NCI-H2196 (cell line): ENCODE results near the gene PID1.

Experiments
- DNase-seq: peaks from one replicate; lab custom pipeline; 2025; ENCODE audit not compliant: unreplicated experiment; lab: John Stamatoyannopoulos, UW

The PID1 gene

GRCh38 chr2:229270551-229271410, at the start of gene PID1:
Gene PID1, minus strand, starts transcription at chr2:229271287. Its CDS starts 244 bp downstream, at chr2:229271043.
- DNase-seq: peak; percentile 38

- no peak for DNase-seq
These were observed 48.5 kb upstream of the PID1 start for GRCh38 chr2:229319558-229319957.

GRCh38 chr2:229314117-229314516, 43.0 kb upstream of the PID1 start:
- DNase-seq: no peak

- DNase-seq: no peak
These were observed 42.5 kb upstream of the PID1 start for GRCh38 chr2:229313591-229313990.

GRCh38 chr2:229301237-229301636, 30.1 kb upstream of the PID1 start:
- DNase-seq: no peak

- no peak for DNase-seq
These were observed 29.7 kb upstream of the PID1 start for GRCh38 chr2:229300790-229301189.

GRCh38 chr2:229300371-229300770, 29.3 kb upstream of the PID1 start:
- DNase-seq: no peak

GRCh38 chr2:229297247-229297646, 26.2 kb upstream of the PID1 start:
- DNase-seq: no peak

- DNase-seq: no peak
These were observed 25.4 kb upstream of the PID1 start for GRCh38 chr2:229296536-229296935.

- DNase-seq: no peak
These were observed 24.9 kb upstream of the PID1 start for GRCh38 chr2:229296016-229296415.

- no peak for DNase-seq
These were observed 16.7 kb upstream of the PID1 start for GRCh38 chr2:229287823-229288222.

- DNase-seq: no peak
These were observed 11.9 kb upstream of the PID1 start for GRCh38 chr2:229282758-229283546.

GRCh38 chr2:229279516-229279915, 8.4 kb upstream of the PID1 start:
- DNase-seq: no peak

GRCh38 chr2:229275506-229275905, 4.4 kb upstream of the PID1 start:
- DNase-seq: no peak

GRCh38 chr2:229273723-229274338, 2.7 kb upstream of the PID1 start:
- peak; percentile 76 for DNase-seq

GRCh38 chr2:229273006-229273722, 2.1 kb upstream of the PID1 start:
- DNase-seq: no peak

- no peak for DNase-seq
These were observed 1.1 kb downstream of the PID1 start for GRCh38 chr2:229269941-229270340.

GRCh38 chr2:229269146-229269545, 1.9 kb downstream of the PID1 start:
- no peak for DNase-seq

GRCh38 chr2:229268626-229269025, 2.5 kb downstream of the PID1 start:
- no peak for DNase-seq

- DNase-seq: no peak
These were observed 4.0 kb downstream of the PID1 start for GRCh38 chr2:229267080-229267479.

- DNase-seq: no peak
These were observed 5.4 kb downstream of the PID1 start for GRCh38 chr2:229265727-229266126.
